ENCODE data around the gene ARPC1B.
A peak's percentile ranks its signal among the peaks of the same experiment; 100 is the strongest.
"Not testable (repeated sequence)": the region's sequence is repeated elsewhere in the genome, so short reads cannot be mapped to it uniquely, and the experiment has no call there.

The ARPC1B gene

DNA sequence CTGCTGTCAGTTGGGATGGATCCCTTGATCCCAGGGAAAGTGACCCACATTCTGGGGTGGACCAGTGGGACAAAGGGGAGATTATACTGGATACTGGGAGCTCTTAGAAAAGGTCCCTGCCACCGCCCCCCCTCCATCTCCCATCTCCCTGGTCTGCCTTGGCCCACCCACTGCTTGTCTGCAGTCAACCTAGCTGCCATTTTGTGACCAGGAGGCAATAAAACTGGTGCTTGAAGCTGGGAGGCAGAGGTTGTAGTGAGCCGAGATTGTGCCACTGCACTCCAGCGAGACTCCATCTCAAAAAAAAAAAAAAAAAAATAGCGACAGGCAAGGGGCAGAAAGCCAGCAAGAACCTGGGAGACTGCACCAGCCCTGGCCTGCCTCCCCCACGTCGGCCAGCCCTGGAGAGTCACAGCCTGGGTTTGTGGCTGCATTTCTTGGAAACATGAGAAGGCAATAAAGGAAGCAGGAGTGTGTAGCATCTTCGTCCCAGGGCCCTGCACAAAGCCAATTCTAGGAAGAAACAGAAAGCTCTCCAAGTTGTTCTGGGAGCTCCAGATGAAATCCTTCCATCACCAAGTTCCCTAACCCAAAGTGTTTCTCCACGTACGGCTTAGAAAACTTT is 4.7 kb upstream of the ARPC1B start:
- no peak for ATAC-seq

DNA sequence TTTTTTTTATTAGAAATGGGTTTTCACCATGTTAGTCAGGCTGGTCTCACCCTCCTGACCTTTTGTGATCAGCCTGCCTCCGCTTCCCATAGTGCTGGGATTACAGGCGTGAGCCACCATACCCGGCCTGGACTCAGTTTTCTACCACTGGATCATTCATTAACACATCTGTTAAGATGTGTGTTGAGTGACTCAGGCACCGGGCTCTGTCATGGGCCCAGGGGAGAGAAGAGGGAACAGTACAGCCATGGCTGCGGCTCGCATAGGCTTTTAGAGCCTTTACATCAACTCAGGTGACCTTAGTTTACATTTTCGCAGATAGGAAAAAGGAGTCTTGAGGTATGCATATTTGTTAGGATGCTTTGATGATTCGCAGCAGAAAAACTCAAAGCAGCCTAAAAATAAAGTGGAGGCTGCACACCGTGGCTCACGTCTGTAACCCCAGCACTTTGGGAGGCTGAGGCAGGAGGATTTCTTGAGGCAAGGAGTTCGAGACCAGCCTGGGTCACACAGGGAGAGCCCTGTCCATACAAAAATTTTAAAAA is 3.1 kb upstream of the ARPC1B start:
- no peak for ATAC-seq

DNA sequence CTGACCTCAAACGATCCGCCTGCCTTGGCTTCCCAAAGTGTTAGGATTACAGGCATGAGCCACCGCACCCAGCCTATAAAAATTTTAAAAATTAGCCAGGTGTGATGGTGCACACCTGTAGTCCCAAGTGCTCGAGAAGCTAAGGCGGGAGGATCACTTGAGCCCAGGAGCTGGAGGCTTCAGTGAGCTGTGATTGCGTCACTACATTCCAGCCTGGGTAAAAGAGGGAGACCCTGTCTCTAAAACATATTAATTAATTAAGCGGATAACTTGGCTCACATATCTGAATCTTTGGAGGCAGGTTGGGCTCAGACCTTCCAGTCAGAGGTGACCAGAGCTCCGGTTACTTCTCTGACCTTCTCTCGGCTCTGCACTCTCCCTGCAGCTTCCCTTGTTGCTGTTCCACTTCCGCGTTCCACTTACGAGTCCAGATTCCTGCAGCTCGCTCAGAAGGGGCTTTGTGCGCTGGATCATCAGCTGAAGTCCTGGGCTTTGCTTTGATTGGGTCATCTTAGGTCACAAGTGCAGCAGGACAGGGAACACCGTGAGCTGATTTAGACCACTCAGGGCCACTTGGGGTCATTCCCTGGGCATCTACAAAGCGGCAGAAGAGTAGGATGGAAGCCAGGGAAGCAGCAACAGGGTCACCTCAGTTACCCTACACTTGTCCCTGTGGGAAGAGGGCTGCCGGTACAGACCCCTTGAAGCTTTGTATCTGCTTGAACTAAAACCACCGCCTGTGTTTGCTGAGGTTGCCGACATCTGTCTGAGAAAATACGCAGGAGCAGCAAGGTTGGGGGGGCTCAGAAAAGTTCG is 2.0 kb upstream of the ARPC1B start:
- ATAC-seq = no peak

DNA sequence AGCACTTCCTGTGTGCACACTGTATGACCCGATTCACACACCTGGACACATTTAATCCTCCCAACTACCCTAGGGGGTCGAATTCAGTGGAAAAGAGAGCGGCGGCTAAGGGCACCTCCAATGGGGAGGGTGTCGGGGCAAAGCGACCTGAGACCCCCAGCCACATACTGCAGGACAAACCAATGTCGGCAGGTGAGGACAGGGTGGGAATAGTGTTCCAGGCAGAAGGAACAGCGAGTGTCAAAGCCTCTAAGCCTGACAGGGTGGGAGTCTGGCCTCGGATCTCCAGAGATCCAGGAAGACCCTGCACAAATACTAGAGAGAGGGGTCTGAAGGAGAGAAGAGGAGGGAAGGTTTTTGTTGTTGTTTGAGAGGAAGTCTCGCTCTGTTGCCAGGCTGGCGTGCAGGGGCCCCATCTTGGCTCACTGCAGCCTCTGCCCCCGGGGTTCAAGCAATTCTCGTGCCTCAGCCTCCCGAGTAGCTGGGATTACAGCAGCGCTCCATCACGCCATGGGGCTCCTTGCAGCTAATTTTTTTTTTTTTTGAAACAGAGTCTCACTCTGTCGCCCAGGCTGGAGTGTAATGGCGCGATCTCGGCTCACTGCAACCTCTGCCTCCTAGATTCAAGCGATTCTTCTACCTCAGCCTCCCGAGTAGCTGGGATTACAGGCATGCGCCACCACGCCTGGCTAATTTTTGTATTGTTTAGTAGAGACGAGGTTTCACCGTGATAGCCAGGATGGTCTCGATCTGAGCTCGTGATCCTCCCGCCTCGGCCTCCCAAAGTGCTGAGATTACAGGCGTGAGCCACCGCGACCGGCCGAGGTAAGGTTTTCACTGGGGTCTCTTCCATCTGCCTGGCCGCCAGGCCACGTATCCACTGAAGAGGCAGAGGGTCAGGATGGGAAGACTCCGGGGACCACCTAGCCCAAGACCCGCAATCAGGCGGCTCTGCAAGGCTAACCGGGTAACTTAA is 1.2 kb upstream of the ARPC1B start:
- no peak for ATAC-seq

DNA sequence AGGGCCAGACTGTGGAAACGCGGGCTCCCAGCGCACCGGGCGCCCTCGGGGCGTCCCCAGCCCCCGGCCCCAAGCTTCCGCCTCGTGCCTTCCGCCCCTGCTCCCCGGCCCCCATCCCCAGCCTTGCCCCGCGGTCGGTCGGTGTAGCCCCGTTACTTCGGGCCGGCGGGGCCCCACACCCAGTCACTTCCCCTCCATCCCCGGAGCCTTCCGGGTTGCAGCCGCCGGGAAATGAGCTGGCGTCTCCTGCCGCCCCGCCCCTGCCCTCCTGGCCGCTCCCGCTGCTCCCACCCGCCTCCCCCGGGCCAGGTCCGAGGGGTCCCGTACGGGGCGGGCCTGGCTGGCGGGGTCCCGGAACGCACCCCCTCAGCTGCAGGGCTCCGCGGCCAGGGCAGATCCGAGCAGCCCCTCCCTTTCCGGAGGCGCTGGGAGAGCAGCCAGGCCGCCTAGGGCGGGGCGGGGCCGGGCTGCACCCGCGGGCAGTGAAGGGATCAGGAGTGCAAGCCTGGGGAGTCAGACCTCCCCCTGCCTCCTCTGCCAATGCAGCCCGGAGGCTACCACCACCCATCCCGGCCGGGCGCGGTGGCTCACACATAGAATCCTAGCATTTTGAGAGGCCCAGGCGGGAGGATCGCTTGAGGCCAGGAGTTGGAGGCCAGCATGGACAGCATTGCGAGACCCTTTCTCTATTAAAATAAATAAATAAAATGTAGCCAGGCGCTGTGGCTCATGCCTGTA is 709 bp downstream of the ARPC1B start:
- peak; percentile 46 to 53 for ATAC-seq

DNA sequence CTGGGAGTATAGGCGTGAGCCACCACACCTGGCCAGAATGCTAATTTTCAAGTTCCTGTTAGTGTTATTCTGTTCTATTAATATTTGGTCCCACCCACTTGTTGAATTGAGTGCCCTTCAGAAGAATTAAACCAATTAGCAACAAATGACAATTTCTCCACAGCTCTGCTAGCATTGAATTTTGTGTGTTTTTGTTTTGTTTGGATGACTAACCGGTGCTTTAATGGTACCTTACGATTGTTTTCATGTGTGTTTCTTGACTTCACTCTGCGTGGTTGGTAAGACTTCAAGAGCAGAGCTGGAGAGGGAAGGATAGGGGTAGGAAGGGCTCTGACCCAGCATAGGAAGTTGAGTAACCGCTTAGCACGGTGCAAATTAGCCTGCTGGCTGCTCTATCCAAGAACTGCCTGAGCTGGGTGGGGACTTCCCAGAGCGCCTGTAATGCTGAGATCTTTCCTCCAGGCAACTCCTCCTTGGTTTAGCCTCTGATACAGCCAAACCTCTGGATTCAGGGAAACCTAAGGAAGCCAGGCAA is 4.6 kb downstream of the ARPC1B start:
- peak; percentile 8 to 16 for ATAC-seq

DNA sequence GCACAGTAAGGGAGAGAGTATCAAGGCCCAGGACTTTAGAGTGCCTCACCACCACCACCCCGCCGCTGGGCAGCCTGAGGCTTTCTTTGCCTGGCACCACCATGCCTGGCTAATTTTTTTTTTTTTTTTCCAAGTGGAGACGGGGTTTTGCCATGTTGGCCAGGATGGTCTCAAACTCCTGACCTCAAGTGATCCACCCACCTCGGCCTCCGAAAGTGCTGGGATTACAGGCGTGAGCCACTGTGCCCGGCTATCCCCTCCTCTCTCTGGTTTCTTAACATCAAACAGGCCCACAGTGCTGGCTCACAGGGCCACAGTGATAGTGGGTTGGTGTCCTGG is 5.1 kb downstream of the ARPC1B start:
- not testable (repeated sequence) for ATAC-seq

DNA sequence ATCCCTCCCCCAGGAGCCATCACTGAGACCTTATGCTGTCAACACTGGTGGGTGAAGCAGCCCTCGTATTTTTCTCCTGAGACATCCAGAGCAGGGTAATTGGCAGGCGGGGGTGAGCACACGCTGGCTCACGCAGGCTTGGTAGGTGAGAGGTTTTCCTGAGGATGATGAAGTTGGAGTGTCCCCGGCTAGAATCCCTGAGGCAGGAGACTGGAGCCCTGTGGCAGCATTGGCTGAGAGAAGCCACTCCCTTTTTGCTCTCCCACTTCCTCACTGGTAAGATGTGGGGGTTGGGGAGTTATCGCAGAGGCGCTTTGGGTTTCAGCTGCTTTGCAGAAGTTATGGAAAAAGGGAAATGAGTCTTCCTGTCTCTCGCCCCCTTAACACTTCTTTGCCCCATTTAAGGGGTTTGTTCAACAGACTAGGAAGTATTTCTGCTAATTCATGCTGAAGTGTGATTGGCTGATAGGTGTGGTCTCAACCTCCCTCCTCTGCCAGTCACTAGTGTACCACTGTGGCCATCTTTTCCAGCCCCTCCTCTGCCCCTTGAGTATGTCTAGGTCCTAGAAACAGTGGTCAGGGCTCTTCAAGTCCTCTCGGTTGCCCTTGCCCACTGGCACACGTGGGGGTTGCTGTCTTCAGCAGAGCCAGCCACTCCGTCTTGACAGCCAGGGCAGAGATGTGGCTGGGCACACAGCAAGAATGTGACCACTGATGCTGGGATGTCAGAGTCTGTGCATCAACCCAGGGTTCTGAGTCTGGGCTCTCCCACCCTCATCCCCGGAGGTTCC is 5.7 kb downstream of the ARPC1B start:
- peak; percentile 11 to 15 for ATAC-seq

DNA sequence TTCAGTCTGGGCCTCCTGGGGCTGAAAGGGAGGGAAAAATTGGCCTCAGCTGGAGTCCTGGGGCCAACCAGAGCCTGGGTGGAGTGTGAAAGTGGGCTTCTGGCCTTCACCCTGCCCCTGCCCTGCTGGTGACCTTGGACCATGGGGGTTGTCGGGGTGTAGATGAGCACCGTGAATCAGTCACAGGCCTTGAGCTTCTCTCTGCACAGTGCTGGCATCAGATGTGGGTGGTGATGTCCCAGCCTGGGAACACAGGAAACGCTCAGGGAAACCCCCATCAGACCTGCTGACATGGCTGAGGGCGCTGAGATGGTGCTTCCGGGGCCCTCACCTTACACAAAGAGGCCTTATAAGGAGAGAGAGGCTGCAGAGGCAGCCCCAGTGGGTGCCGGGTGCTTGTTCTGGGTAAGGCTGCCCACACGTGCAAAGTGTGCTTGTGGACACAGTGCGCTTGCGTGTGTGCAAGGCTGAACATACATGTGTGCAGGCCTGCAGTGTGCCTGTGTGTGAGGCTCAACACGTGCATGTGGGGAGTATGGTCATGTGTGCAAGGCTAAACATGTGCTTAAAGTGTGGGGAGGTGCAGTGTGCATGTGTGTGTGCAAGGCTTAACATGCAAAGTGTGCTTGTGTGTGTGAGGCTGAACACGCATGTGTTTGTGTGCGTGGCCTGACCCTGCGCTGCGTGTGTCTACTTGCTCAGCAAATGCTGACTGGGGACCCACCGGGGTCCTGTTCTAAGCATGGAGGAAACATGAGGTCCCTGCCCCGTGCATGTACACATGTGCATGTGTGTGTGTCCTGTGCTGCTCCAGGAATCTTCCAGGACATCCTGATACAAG is 6.5 kb downstream of the ARPC1B start:
- ATAC-seq = peak; percentile 93 to 95

DNA sequence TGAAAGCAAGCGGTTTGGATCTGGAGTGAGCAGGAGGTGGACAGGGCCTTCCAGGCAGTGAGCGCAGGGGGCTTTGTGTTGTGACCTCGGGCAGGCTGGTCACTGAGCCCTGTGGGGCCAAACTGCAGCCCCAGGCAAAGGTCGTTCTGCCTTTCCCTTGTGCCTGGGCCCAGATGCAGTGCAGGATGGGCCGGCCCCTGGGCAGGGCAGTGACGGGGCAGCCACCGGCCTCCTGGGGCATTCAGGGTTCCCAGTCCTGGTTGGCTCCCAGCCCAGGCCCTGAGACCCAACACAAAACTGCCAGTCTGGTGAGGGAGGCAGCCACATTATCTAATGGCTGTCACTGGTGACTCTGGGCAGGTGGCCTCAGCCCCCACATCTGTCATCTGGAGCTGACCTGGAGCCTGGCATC is 7.1 kb downstream of the ARPC1B start:
- ATAC-seq = no peak

DNA sequence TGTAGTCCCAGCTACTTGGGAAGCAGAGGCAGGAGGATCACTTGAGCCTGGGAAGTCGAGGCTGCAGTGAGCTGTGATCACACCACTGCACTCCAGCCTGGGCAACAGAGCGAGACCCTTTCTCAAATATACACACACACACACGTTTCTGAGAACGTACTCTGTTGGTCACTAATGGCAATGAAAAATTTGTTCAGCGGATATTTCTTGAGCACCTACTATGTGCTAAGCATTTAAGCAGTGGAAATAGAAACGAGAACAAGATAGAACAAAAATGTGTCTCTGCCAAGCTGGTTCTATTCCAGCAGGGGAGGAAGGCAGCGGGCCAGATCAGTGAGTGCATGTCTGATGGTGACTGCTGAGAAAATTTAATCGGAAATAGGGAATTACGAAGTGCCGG is 8.7 kb downstream of the ARPC1B start:
- no peak for ATAC-seq

DNA sequence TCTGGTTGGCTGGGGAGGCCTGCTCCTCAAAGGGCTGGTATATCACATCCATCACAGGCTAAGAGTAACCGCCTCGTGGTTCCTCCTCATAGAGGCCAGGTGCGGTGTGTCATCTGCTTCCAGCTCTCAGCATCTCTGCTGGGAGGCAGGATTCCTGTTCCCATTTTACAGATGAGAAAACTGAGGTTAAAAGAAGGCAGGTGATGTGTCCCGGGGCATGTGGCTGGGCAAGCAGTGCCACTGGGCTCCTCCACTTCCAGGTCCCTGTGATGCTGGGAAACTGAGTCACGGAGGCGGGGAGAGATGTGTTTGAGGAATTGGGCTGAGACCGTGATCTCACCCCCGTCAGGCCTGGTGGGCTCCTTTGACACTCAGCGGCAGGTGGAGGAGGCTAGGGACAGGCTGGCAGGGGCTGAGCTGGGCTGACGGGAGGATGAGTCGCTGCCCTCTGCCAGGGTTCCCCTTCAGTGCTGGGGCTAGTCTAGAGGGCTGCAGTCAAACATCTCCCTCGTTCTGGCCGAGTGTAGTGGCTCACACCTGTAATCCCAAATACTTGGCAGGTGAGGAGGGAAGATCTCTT is 9.4 kb downstream of the ARPC1B start:
- ATAC-seq = no peak

DNA sequence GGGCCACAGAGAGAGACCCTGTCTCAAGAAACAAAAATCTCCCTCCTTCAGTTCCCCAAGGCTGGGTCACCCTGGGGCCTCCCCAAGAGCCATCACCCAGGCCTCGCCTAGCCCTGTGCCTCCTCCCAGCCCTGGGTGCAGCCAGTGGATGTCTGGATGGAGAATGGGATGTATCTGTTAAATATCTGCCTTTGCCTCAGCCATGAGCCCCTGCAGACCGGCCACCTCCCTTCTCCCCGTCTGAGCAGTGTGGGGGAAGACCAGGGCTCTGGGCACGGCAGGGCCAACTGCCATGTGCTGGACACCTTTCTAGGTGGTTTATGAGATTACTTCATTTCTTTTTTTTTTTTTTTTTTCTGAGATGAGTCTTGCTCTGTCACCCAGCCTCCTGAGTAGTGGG is 10.0 kb downstream of the ARPC1B start:
- no peak for ATAC-seq

DNA sequence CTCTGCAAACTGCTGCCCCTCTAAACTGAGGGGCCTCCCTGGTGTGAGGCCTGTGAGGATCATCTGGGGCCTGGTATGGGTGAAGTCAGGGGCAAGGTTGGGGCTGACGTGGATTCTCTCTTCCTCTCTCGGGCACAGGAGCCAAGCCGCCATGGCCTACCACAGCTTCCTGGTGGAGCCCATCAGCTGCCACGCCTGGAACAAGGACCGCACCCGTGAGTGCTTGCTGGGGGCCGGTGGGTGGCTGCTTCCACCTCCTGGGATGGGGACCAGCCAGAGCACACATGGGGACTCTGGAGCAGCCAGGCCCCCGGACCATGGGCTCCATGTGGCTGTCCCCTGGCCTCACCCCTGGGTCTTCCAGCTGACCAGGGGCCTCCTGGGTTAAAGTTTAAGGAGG is 11.0 kb downstream of the ARPC1B start:
- ATAC-seq = no peak

DNA sequence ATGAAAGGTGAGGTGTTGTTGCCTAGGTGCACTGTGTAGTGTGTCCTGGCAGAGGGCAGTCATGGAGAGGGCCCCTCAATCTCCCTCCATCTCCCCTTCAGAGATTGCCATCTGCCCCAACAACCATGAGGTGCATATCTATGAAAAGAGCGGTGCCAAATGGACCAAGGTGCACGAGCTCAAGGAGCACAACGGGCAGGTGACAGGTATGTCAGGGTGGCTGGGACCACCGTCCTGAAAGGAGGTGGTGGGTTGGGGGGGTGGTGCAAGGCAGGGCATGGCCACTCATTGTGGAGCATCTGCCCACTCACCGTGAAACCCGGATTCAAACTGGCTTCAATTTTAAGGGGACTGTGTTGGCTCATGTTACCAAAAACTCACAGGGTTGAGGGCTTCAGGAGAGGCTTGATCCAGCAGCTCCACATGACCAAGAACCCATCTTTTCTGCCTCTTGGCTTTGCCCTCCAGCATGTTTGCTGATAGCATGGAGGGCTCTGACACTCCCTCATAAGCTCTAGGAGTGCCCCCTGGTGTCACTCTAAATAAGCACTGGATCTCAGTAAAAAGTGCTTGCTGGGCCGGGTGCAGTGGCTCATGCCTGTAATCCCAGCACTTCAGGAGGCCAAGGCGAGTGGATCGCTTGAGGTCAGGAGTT is 12.2 kb downstream of the ARPC1B start:
- ATAC-seq = peak; percentile 36 to 57

DNA sequence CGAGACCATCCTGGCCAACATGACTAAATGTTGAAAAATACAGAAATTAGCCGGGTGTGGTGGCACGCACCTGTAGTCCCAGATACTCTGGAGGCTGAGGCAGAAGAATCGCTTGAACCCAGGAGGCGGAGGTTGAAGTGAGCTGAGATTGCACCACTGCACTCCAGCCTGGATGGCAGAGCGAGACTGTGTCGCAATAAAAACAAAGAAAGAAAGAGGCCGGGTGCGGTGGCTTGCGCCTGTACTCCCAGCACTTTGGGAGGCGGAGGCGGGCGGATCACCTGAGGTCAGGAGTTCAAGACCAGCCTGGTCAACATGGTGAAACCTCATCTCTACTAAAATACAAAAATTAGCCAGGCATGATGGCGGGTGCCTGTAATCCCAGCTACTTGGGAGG is 12.7 kb downstream of the ARPC1B start:
- ATAC-seq = not testable (repeated sequence)

DNA sequence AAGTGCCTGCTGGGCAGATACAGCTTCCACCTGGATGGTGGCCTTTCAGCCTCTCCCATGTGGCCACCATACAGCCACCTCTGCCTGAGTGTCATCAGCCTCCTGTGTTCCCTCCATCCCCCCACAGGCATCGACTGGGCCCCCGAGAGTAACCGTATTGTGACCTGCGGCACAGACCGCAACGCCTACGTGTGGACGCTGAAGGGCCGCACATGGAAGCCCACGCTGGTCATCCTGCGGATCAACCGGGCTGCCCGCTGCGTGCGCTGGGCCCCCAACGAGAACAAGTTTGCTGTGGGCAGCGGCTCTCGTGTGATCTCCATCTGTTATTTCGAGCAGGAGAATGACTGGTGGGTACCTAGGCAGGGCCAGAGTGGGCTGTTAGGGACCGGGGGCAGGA is 13.4 kb downstream of the ARPC1B start:
- ATAC-seq = no peak

DNA sequence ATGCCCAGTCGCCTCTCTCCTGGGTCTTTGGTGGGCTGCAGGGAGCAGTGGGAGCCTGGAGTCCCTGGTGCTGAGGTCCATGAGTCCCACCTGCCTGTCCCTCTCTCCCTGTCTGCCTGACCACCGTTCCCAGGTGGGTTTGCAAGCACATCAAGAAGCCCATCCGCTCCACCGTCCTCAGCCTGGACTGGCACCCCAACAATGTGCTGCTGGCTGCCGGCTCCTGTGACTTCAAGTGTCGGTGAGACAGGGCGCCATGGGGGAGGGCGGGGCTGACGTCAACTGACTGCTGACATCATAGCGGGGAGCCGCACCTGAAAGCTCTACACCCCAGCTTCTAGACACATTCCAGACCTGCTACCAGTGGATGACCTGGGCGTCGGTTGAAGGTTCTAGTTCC is 15.2 kb downstream of the ARPC1B start:
- ATAC-seq = no peak

DNA sequence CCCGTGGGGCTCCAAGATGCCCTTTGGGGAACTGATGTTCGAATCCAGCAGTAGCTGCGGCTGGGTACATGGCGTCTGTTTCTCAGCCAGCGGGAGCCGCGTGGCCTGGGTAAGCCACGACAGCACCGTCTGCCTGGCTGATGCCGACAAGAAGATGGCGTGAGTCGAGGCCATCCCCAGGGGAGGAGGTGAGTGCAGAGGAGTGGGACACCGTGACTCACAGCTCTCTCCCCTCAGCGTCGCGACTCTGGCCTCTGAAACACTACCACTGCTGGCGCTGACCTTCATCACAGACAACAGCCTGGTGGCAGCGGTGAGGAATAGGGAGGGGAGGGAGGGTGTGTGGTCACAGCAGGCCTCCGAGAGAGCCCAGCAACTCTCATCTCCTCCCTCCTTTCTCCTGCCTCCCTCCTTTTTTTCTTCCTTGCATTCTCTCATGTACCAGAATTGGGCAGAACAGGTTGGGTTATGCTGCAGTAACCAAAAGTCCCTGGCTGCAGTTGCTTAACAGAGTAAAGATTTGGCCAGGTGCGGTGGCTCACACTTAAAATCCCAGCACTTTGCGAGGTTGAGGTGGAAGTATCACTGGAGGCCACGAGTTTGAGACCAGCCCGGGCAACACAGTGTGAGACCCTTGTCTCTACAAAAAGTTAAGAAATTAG is 16.5 kb downstream of the ARPC1B start:
- no peak for ATAC-seq
